Liver (tissue), 3 donors: ENCODE measurements around the gene IRF3.

Source experiments
- EGR1 ChIP-seq, 2 donors: IDR thresholded peaks; 2 replicates each; pipeline ENCODE4 v1.6.1; 2016 to 2018; ENCODE audit warnings: antibody characterized with exemption in 2 of 2, low read depth in 2 of 2
- FOXA1 ChIP-seq: IDR thresholded peaks from 2 replicates; pipeline ENCODE4 v1.6.1; 2016; ENCODE audit warnings: antibody characterized with exemption
- GABPA ChIP-seq, 2 donors: IDR thresholded peaks in 1 of 2; conservative IDR thresholded peaks in 1 of 2; 2 replicates each; pipeline ENCODE4 v1.6.1; 2016; ENCODE audit warnings: antibody characterized with exemption in 2 of 2, mild to moderate bottlenecking in 1 of 2, moderate library complexity in 1 of 2
- JUND ChIP-seq, 2 donors: IDR thresholded peaks; 2 replicates each; pipeline ENCODE4 v1.6.1; 2016; ENCODE audit warnings: antibody characterized with exemption in 2 of 2
- RAD21 ChIP-seq, 2 donors: IDR thresholded peaks; 2 replicates each; pipeline ENCODE4 v1.6.1; 2016; ENCODE audit warnings: antibody characterized with exemption in 2 of 2, mild to moderate bottlenecking in 2 of 2
- RXRA ChIP-seq, 2 donors: IDR thresholded peaks; 2 replicates each; pipeline ENCODE4 v1.6.1; 2017 to 2018; ENCODE audit warnings: antibody characterized with exemption in 2 of 2, mild to moderate bottlenecking in 1 of 2
- SP1 ChIP-seq: IDR thresholded peaks from 2 replicates; pipeline ENCODE4 v1.6.1; 2018; ENCODE audit warnings: antibody characterized with exemption, mild to moderate bottlenecking
- TAF1 ChIP-seq: conservative IDR thresholded peaks from 2 replicates; pipeline ENCODE4 v1.6.1; 2016; ENCODE audit warnings: antibody characterized with exemption, mild to moderate bottlenecking
- YY1 ChIP-seq: IDR thresholded peaks from 2 replicates; pipeline ENCODE4 v1.6.1; 2016; ENCODE audit warnings: antibody characterized with exemption, mild to moderate bottlenecking
- TF ChIP-seq, protein P1 (sequence below): fragments of 150-350 bp; IDR thresholded peaks from 2 replicates; pipeline ENCODE4 v1.5.1; 2017; ENCODE audit warnings: improper control_type of control experiment, low read depth, low read length; ENCODE audit not compliant: missing input control
- TF ChIP-seq, protein P2 (sequence below): IDR thresholded peaks from 2 replicates; pipeline ENCODE4 v1.6.1; 2016; ENCODE audit warnings: antibody characterized with exemption
- TF ChIP-seq, protein P3 (sequence below): IDR thresholded peaks from 2 replicates; pipeline ENCODE4 v1.6.1; 2016; ENCODE audit warnings: antibody characterized with exemption
- TF ChIP-seq, protein P4 (sequence below): IDR thresholded peaks from 2 replicates; pipeline ENCODE4 v1.6.1; 2016; ENCODE audit warnings: antibody characterized with exemption, mild to moderate bottlenecking
- TF ChIP-seq, protein P5 (sequence below): IDR thresholded peaks from 2 replicates; pipeline ENCODE4 v1.6.1; 2016; ENCODE audit warnings: antibody characterized with exemption
- donor health status: healthy.
- donor health status: healthy.

DNA sequence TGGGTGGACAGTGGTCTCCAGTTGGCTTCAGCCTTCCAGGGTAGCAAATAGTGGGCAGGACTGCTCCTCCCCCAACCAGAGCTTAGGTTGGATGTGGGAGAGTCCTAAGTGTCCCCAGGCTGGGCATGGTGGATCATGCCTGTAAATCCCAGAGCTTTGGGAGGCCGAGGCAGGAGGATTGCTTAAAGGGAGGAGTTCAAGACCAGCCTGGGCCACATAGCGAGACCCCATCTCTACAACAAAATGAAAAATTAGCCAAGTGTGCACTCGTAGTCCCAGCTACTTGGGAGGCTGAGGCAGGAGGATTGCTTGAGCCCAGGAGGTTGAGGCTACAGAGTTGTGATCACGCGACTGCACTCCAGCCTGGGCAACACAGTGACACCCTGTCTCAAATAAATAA, 33.1 kb downstream of the IRF3 start:
- TF ChIP-seq, protein P1, sequence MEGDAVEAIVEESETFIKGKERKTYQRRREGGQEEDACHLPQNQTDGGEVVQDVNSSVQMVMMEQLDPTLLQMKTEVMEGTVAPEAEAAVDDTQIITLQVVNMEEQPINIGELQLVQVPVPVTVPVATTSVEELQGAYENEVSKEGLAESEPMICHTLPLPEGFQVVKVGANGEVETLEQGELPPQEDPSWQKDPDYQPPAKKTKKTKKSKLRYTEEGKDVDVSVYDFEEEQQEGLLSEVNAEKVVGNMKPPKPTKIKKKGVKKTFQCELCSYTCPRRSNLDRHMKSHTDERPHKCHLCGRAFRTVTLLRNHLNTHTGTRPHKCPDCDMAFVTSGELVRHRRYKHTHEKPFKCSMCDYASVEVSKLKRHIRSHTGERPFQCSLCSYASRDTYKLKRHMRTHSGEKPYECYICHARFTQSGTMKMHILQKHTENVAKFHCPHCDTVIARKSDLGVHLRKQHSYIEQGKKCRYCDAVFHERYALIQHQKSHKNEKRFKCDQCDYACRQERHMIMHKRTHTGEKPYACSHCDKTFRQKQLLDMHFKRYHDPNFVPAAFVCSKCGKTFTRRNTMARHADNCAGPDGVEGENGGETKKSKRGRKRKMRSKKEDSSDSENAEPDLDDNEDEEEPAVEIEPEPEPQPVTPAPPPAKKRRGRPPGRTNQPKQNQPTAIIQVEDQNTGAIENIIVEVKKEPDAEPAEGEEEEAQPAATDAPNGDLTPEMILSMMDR = no peak
- TF ChIP-seq SP1 (no peak), RXRA (IDR thresholded peaks at IDR 0.05) (no peak), RAD21 (IDR thresholded peaks at IDR 0.05) (no peak), TAF1 (no peak), YY1 (no peak), FOXA1 (no peak), JUND (IDR thresholded peaks at IDR 0.05) (no peak), GABPA (IDR thresholded peaks at IDR 0.05 in 1 of 2, conservative IDR thresholded peaks at IDR 0.05 in 1 of 2) (no peak), EGR1 (IDR thresholded peaks at IDR 0.05; ENCODE audit: low read depth in 2 of 2) (no peak)
- TF ChIP-seq, protein P2, sequence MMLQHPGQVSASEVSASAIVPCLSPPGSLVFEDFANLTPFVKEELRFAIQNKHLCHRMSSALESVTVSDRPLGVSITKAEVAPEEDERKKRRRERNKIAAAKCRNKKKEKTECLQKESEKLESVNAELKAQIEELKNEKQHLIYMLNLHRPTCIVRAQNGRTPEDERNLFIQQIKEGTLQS = no peak
- TF ChIP-seq, protein P3, sequence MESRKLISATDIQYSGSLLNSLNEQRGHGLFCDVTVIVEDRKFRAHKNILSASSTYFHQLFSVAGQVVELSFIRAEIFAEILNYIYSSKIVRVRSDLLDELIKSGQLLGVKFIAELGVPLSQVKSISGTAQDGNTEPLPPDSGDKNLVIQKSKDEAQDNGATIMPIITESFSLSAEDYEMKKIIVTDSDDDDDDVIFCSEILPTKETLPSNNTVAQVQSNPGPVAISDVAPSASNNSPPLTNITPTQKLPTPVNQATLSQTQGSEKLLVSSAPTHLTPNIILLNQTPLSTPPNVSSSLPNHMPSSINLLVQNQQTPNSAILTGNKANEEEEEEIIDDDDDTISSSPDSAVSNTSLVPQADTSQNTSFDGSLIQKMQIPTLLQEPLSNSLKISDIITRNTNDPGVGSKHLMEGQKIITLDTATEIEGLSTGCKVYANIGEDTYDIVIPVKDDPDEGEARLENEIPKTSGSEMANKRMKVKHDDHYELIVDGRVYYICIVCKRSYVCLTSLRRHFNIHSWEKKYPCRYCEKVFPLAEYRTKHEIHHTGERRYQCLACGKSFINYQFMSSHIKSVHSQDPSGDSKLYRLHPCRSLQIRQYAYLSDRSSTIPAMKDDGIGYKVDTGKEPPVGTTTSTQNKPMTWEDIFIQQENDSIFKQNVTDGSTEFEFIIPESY = no peak
- TF ChIP-seq, protein P4, sequence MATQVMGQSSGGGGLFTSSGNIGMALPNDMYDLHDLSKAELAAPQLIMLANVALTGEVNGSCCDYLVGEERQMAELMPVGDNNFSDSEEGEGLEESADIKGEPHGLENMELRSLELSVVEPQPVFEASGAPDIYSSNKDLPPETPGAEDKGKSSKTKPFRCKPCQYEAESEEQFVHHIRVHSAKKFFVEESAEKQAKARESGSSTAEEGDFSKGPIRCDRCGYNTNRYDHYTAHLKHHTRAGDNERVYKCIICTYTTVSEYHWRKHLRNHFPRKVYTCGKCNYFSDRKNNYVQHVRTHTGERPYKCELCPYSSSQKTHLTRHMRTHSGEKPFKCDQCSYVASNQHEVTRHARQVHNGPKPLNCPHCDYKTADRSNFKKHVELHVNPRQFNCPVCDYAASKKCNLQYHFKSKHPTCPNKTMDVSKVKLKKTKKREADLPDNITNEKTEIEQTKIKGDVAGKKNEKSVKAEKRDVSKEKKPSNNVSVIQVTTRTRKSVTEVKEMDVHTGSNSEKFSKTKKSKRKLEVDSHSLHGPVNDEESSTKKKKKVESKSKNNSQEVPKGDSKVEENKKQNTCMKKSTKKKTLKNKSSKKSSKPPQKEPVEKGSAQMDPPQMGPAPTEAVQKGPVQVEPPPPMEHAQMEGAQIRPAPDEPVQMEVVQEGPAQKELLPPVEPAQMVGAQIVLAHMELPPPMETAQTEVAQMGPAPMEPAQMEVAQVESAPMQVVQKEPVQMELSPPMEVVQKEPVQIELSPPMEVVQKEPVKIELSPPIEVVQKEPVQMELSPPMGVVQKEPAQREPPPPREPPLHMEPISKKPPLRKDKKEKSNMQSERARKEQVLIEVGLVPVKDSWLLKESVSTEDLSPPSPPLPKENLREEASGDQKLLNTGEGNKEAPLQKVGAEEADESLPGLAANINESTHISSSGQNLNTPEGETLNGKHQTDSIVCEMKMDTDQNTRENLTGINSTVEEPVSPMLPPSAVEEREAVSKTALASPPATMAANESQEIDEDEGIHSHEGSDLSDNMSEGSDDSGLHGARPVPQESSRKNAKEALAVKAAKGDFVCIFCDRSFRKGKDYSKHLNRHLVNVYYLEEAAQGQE = no peak
- TF ChIP-seq, protein P5, sequence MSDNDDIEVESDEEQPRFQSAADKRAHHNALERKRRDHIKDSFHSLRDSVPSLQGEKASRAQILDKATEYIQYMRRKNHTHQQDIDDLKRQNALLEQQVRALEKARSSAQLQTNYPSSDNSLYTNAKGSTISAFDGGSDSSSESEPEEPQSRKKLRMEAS = no peak
